Measurements from ENCODE around the gene TMEM212. TPM values are rescaled to one million over a fixed set of nuclear protein-coding genes. Genes with fewer than 3 reads are reported as not detected.

Gene TMEM212
- total RNA-seq, 2 donors from 2014 or later = not detected

GRCh38 chr3:171863920-171864319 is 20.8 kb downstream of the TMEM212 start:
- Histone ChIP-seq H3K4me3 (no peak overlapping the region), H3K27ac (no peak overlapping the region), H3K27me3 (no peaks in the 10 kb centered on the region), H3K4me1 (peaks cover 0 to 9% of the 10 kb centered on the region in 2 donors), H3K36me3 (no peaks in the 10 kb centered on the region), H3K9me3 (no peaks in the 10 kb centered on the region)
- no peak for TF ChIP-seq CTCF (IDR thresholded peaks at IDR 0.05)
- DNase-seq (ENCODE audit: low spot score) = no peak

- Histone ChIP-seq H3K4me3 (no peak overlapping the region), H3K27ac (no peak overlapping the region), H3K4me1 (peaks cover 0 to 9% of the 10 kb centered on the region in 2 donors), H3K27me3 (no peaks in the 10 kb centered on the region), H3K9me3 (no peaks in the 10 kb centered on the region), H3K36me3 (no peaks in the 10 kb centered on the region)
- no peak for TF ChIP-seq CTCF (IDR thresholded peaks at IDR 0.05)
- DNase-seq (ENCODE audit: low spot score) = no peak
These were observed 22.2 kb downstream of the TMEM212 start for GRCh38 chr3:171865191-171865865.

DNA sequence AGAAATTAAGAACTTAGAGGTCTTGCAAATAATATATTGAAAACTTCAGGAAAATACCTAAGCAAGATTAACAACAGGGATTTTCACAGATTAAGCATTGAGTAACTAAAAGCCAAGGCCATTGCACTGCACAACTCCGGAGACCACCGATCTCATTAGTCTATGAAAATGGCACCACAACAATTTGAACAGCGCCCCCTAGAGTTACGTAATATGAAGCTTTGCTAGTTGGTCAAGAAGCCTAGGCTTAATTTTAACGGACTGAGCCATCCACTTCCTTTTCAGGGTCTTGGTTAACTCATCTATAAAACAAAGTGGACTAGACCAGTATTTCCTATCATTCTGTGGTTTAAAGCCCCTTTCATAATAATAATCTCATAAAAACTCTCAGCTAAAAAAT is 24.8 kb downstream of the TMEM212 start:
- H3K27ac ChIP-seq = no peak overlapping the region
- no peaks in the 10 kb centered on the region for H3K4me1 ChIP-seq
- H3K4me3 ChIP-seq = no peak overlapping the region
- no peak for DNase-seq (ENCODE audit: low spot score)
- H3K9me3 ChIP-seq = no peaks in the 10 kb centered on the region
- no peaks in the 10 kb centered on the region for H3K27me3 ChIP-seq
- H3K36me3 ChIP-seq = no peaks in the 10 kb centered on the region
- peak in 1 of 2 donors; percentile 43 for TF ChIP-seq CTCF (IDR thresholded peaks at IDR 0.05)

- no peaks in the 10 kb centered on the region for H3K27me3 ChIP-seq
- no peak for TF ChIP-seq CTCF (IDR thresholded peaks at IDR 0.05)
- H3K4me1 ChIP-seq = peaks cover 0 to 31% of the 10 kb centered on the region in 2 donors
- no peaks in the 10 kb centered on the region for H3K9me3 ChIP-seq
- H3K36me3 ChIP-seq = no peaks in the 10 kb centered on the region
- H3K4me3 ChIP-seq = no peak overlapping the region
- no peak for DNase-seq (ENCODE audit: low spot score)
- H3K27ac ChIP-seq = no peak overlapping the region
These were observed 28.5 kb downstream of the TMEM212 start for GRCh38 chr3:171871392-171872274.

DNA sequence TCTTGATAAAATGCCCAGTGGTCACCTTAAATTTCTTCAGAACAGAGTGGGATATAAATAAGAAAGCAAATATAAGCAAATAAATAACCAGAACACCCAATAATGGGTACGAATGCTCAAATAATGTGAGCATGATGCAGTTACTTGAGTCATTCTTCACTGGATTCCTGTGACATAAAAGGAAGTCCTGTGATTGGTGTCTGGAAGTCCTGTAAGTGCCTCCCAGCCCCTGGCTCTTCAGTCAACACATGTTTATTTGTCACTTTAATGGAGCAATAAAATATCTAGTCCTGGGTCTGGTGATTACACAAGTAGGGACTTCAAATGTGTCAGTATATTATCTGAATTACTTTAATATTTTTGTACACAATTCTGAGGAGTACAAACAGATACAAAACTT is 30.4 kb downstream of the TMEM212 start:
- Histone ChIP-seq H3K4me3 (no peak overlapping the region), H3K27me3 (no peaks in the 10 kb centered on the region), H3K9me3 (no peaks in the 10 kb centered on the region), H3K4me1 (peaks cover 0 to 36% of the 10 kb centered on the region in 2 donors), H3K27ac (peak overlapping the region; percentile 17 to 49), H3K36me3 (no peaks in the 10 kb centered on the region)
- no peak for TF ChIP-seq CTCF (IDR thresholded peaks at IDR 0.05)
- no peak for DNase-seq (ENCODE audit: low spot score)

Data from right atrium auricular region (tissue), 2 donors.